ENCODE measurements around the gene KCTD7.
"Not testable (repeated sequence)": the region's sequence is repeated elsewhere in the genome, so short reads cannot be mapped to it uniquely, and the experiment has no call there.

The KCTD7 gene

GRCh38 chr7:66615699-66616098 lies 13.0 kb upstream of the KCTD7 start:
- DNase-seq (ENCODE audit: low spot score), result no peak
- in situ Hi-C loops (cut with MboI; ENCODE audit: low sequenced_read_pairs, unreplicated experiment), result no loop called here
- no peak for TF ChIP-seq CTCF (IDR thresholded peaks at IDR 0.05; ENCODE audit: borderline replicate concordance, control extremely low read depth, extremely low read depth, insufficient read depth, missing control alignments)

- in situ Hi-C loops (cut with MboI; ENCODE audit: low sequenced_read_pairs, unreplicated experiment), result no loop called here
- no peak for TF ChIP-seq CTCF (IDR thresholded peaks at IDR 0.05; ENCODE audit: borderline replicate concordance, control extremely low read depth, extremely low read depth, insufficient read depth, missing control alignments)
- no peak for DNase-seq (ENCODE audit: low spot score)
Observed at GRCh38 chr7:66617295-66617694, 11.4 kb upstream of the KCTD7 start.

- in situ Hi-C loops (cut with MboI; ENCODE audit: low sequenced_read_pairs, unreplicated experiment); DNase-seq (ENCODE audit: low spot score): not testable (repeated sequence)
Observed at GRCh38 chr7:66619341-66619948, 9.2 kb upstream of the KCTD7 start.

GRCh38 chr7:66626331-66626934 lies 2.2 kb upstream of the KCTD7 start:
- no peak for DNase-seq (ENCODE audit: low spot score)
- in situ Hi-C loops (cut with MboI; ENCODE audit: low sequenced_read_pairs, unreplicated experiment), result no loop called here
- TF ChIP-seq CTCF (IDR thresholded peaks at IDR 0.05; ENCODE audit: borderline replicate concordance, control extremely low read depth, extremely low read depth, insufficient read depth, missing control alignments), result no peak

- no peak for TF ChIP-seq CTCF (IDR thresholded peaks at IDR 0.05; ENCODE audit: borderline replicate concordance, control extremely low read depth, extremely low read depth, insufficient read depth, missing control alignments)
- in situ Hi-C loops (cut with MboI; ENCODE audit: low sequenced_read_pairs, unreplicated experiment), result no loop called here
- DNase-seq (ENCODE audit: low spot score), result peak; percentile 38
Observed at GRCh38 chr7:66627151-66627681, 1.5 kb upstream of the KCTD7 start.

GRCh38 chr7:66627881-66628360 lies 760 bp upstream of the KCTD7 start:
- no peak for DNase-seq (ENCODE audit: low spot score)
- TF ChIP-seq CTCF (IDR thresholded peaks at IDR 0.05; ENCODE audit: borderline replicate concordance, control extremely low read depth, extremely low read depth, insufficient read depth, missing control alignments), result no peak
- in situ Hi-C loops (cut with MboI; ENCODE audit: low sequenced_read_pairs, unreplicated experiment), result no loop called here

Data from GM13976 (cell line).